ENCODE results near the gene RSRC1. TPM values are rescaled to one million over a fixed set of nuclear protein-coding genes. Genes with fewer than 3 reads are reported as not detected.
"Not testable (repeated sequence)": the region's sequence is repeated elsewhere in the genome, so short reads cannot be mapped to it uniquely, and the experiment has no call there.

The RSRC1 gene
- 48.6 and 80.5 TPM in 2 replicates for total RNA-seq (ENCODE audit: low replicate concordance)

GRCh38 chr3:158109804-158110657 lies at the start of gene RSRC1:
TSS of gene RSRC1 (plus strand) at chr3:158110089. CDS start at chr3:158122105, 12,016 bp downstream.
- Histone ChIP-seq H4K20me1 (ENCODE audit: low read depth) (peaks cover 32% of the 10 kb centered on the region), H3K9ac (peak within 1 kb of the TSS; percentile 30), H3K36me3 (no peaks in the 10 kb centered on the region), H3K4me1 (peaks cover 6% of the 10 kb centered on the region), H3K27me3 (peaks cover 47% of the 10 kb centered on the region), H3K4me2 (peak within 1 kb of the TSS; percentile 78), H2AFZ (replicated peaks) (peak within 1 kb of the TSS; percentile 80), H3K27ac (no peak within 1 kb of the TSS), H3K9me3 (ENCODE audit: low read depth) (peaks cover 6% of the 10 kb centered on the region), H3F3A (ENCODE audit: low read depth) (peaks cover 21% of the 10 kb centered on the region), H3K4me3 (peak within 1 kb of the TSS; percentile 78), H3K79me2 (ENCODE audit: low read depth) (peaks cover 46% of the 10 kb centered on the region)
- peak; percentile 55 for TF ChIP-seq EZH2 (IDR thresholded peaks at IDR 0.05)
- TF ChIP-seq CTCF (IDR thresholded peaks at IDR 0.05), result no peak
- peak; percentile 39 for TF ChIP-seq EZH2phosphoT487 (IDR thresholded peaks at IDR 0.05)
- Mint-ChIP-seq H3K27me3 (ENCODE audit: insufficient read depth, low read depth) (peaks cover 43% of the 10 kb centered on the region), H3K9me3 (peaks cover 16% of the 10 kb centered on the region), H3K36me3 (peaks cover 12% of the 10 kb centered on the region), H3K27ac (peak within 1 kb of the TSS; percentile 94), H3K4me1 (peaks cover 30% of the 10 kb centered on the region), H3K4me3 (peak within 1 kb of the TSS; percentile 90)
- DNase-seq (ENCODE audit: low spot score), result peak; percentile 94

- H3K27ac ChIP-seq; H2AFZ ChIP-seq (replicated peaks); H3K27ac Mint-ChIP-seq; H3K4me1 Mint-ChIP-seq; H3K36me3 ChIP-seq; H3K79me2 ChIP-seq (ENCODE audit: low read depth); H3K4me3 Mint-ChIP-seq; H3K9me3 Mint-ChIP-seq; H3K27me3 Mint-ChIP-seq (ENCODE audit: insufficient read depth, low read depth); H3K9me3 ChIP-seq (ENCODE audit: low read depth); H3K4me1 ChIP-seq; H3K4me2 ChIP-seq; H3K9ac ChIP-seq; H3K4me3 ChIP-seq; DNase-seq (ENCODE audit: low spot score); H3F3A ChIP-seq (ENCODE audit: low read depth); H3K27me3 ChIP-seq; H4K20me1 ChIP-seq (ENCODE audit: low read depth); H3K36me3 Mint-ChIP-seq: not testable (repeated sequence)
Observed at GRCh38 chr3:158065574-158065973, 44.3 kb upstream of the RSRC1 start.

- H3K27ac Mint-ChIP-seq, result no peak overlapping the region
- H3K4me1 Mint-ChIP-seq, result no peaks in the 10 kb centered on the region
- H3K4me3 Mint-ChIP-seq, result no peak overlapping the region
- Histone ChIP-seq H3K9me3 (ENCODE audit: low read depth) (no peaks in the 10 kb centered on the region), H3K9ac (no peak overlapping the region), H4K20me1 (ENCODE audit: low read depth) (no peaks in the 10 kb centered on the region), H3K27me3 (no peaks in the 10 kb centered on the region), H3K4me1 (no peaks in the 10 kb centered on the region), H3K36me3 (no peaks in the 10 kb centered on the region), H3K4me3 (no peak overlapping the region), H3K79me2 (ENCODE audit: low read depth) (no peaks in the 10 kb centered on the region), H3K27ac (no peak overlapping the region), H3F3A (ENCODE audit: low read depth) (no peaks in the 10 kb centered on the region), H3K4me2 (no peak overlapping the region), H2AFZ (replicated peaks) (peak overlapping the region; percentile 29)
- no peak for DNase-seq (ENCODE audit: low spot score)
- no peaks in the 10 kb centered on the region for H3K9me3 Mint-ChIP-seq
- TF ChIP-seq EZH2phosphoT487 (IDR thresholded peaks at IDR 0.05), result no peak
- no peak for TF ChIP-seq EZH2 (IDR thresholded peaks at IDR 0.05)
- TF ChIP-seq CTCF (IDR thresholded peaks at IDR 0.05), result no peak
- H3K36me3 Mint-ChIP-seq, result no peaks in the 10 kb centered on the region
- H3K27me3 Mint-ChIP-seq (ENCODE audit: insufficient read depth, low read depth), result peaks cover 4% of the 10 kb centered on the region
Observed at GRCh38 chr3:158072790-158073189, 37.1 kb upstream of the RSRC1 start.

GRCh38 chr3:158074591-158074990 lies 35.3 kb upstream of the RSRC1 start:
- Histone ChIP-seq H3K27ac (no peak overlapping the region), H2AFZ (replicated peaks) (no peak overlapping the region), H3K36me3 (no peaks in the 10 kb centered on the region), H3K9me3 (ENCODE audit: low read depth) (no peaks in the 10 kb centered on the region), H3K4me1 (no peaks in the 10 kb centered on the region), H3K79me2 (ENCODE audit: low read depth) (no peaks in the 10 kb centered on the region), H3K9ac (no peak overlapping the region), H3F3A (ENCODE audit: low read depth) (no peaks in the 10 kb centered on the region), H4K20me1 (ENCODE audit: low read depth) (no peaks in the 10 kb centered on the region), H3K27me3 (no peaks in the 10 kb centered on the region), H3K4me3 (no peak overlapping the region), H3K4me2 (no peak overlapping the region)
- Mint-ChIP-seq H3K9me3 (no peaks in the 10 kb centered on the region), H3K36me3 (no peaks in the 10 kb centered on the region), H3K27ac (no peak overlapping the region), H3K4me1 (no peaks in the 10 kb centered on the region), H3K27me3 (ENCODE audit: insufficient read depth, low read depth) (peaks cover 4% of the 10 kb centered on the region), H3K4me3 (no peak overlapping the region)
- no peak for DNase-seq (ENCODE audit: low spot score)
- TF ChIP-seq EZH2 (IDR thresholded peaks at IDR 0.05), result no peak
- TF ChIP-seq EZH2phosphoT487 (IDR thresholded peaks at IDR 0.05), result no peak
- TF ChIP-seq CTCF (IDR thresholded peaks at IDR 0.05), result no peak

Data from neural progenitor cell (in vitro differentiated cells).